ENCODE results near the gene VSIR.
A peak's percentile ranks its signal among the peaks of the same experiment; 100 is the strongest.

Gene VSIR

GRCh38 chr10:71739358-71739900 is 33.9 kb downstream of the VSIR start:
- peaks cover 9% of the 10 kb centered on the region for H3K9me3 Mint-ChIP-seq
- H3K27ac Mint-ChIP-seq: peak overlapping the region; percentile 73
- no peaks in the 10 kb centered on the region for H3K27me3 Mint-ChIP-seq
- no peak overlapping the region for H3K4me3 Mint-ChIP-seq
- peaks cover 99% of the 10 kb centered on the region for H3K4me1 Mint-ChIP-seq
- no peak for DNase-seq
- CTCF ChIA-PET: interaction anchor here (1.0 to 7.5 kb wide), 3 partner anchors 10 to 13 kb away, joined by 3 to 39 read pairs (median 3); no protein-coding TSS in a partner anchor
- peaks cover 14% of the 10 kb centered on the region for H3K36me3 Mint-ChIP-seq

- Mint-ChIP-seq H3K9me3 (peaks cover 7% of the 10 kb centered on the region), H3K27me3 (no peaks in the 10 kb centered on the region)
Measured at GRCh38 chr10:71737834-71738197, 35.5 kb downstream of the VSIR start.

GRCh38 chr10:71737001-71737833 is 36.1 kb downstream of the VSIR start:
- H3K27me3 Mint-ChIP-seq: no peaks in the 10 kb centered on the region
- DNase-seq: no peak
- peaks cover 12% of the 10 kb centered on the region for H3K36me3 Mint-ChIP-seq
- H3K4me1 Mint-ChIP-seq: peaks cover 98% of the 10 kb centered on the region
- peaks cover under 1% of the 10 kb centered on the region for H3K9me3 Mint-ChIP-seq
- H3K4me3 Mint-ChIP-seq: no peak overlapping the region
- CTCF ChIA-PET: interaction anchor here (1.0 to 7.5 kb wide), 6 partner anchors 9 to 43 kb away, joined by 3 to 39 read pairs (median 4); partner anchors contain the start of gene VSIR
- peak overlapping the region; percentile 93 for H3K27ac Mint-ChIP-seq

More at GRCh38 chr10:71737834-71738197, 35.5 kb downstream of the VSIR start:
- no peak for DNase-seq
- H3K4me1 Mint-ChIP-seq: peaks cover 98% of the 10 kb centered on the region
- H3K27ac Mint-ChIP-seq: peak overlapping the region; percentile 93
- CTCF ChIA-PET: interaction anchor here (1.0 to 7.5 kb wide), 4 partner anchors 11 to 35 kb away, joined by 4 to 39 read pairs (median 4); partner anchors contain the start of gene VSIR
- H3K36me3 Mint-ChIP-seq: peaks cover 14% of the 10 kb centered on the region
- no peak overlapping the region for H3K4me3 Mint-ChIP-seq

GRCh38 chr10:71736570-71736952 is 36.8 kb downstream of the VSIR start:
- H3K9me3 Mint-ChIP-seq: no peaks in the 10 kb centered on the region
- H3K27ac Mint-ChIP-seq: peak overlapping the region; percentile 93
- CTCF ChIA-PET: interaction anchor here (1.0 to 7.5 kb wide), 6 partner anchors 10 to 44 kb away, joined by 3 to 39 read pairs (median 4); partner anchors contain the start of gene VSIR
- H3K4me1 Mint-ChIP-seq: peaks cover 97% of the 10 kb centered on the region
- DNase-seq: no peak
- H3K27me3 Mint-ChIP-seq: no peaks in the 10 kb centered on the region
- H3K36me3 Mint-ChIP-seq: peaks cover 12% of the 10 kb centered on the region
- peak overlapping the region; percentile 1 for H3K4me3 Mint-ChIP-seq

GRCh38 chr10:71735709-71736569 is 37.4 kb downstream of the VSIR start:
- CTCF ChIA-PET: interaction anchor here (0.7 to 7.5 kb wide), 6 partner anchors 10 to 36 kb away, joined by 3 to 39 read pairs (median 4); no protein-coding TSS in a partner anchor
- no peaks in the 10 kb centered on the region for H3K9me3 Mint-ChIP-seq
- peak; percentile 79 for DNase-seq
- no peaks in the 10 kb centered on the region for H3K27me3 Mint-ChIP-seq
- peaks cover 12% of the 10 kb centered on the region for H3K36me3 Mint-ChIP-seq
- H3K4me3 Mint-ChIP-seq: peak overlapping the region; percentile 1
- peak overlapping the region; percentile 93 for H3K27ac Mint-ChIP-seq
- peaks cover 97% of the 10 kb centered on the region for H3K4me1 Mint-ChIP-seq

- CTCF ChIA-PET: interaction anchor here (0.7 to 1.8 kb wide), 5 partner anchors 12 to 37 kb away, joined by 3 to 4 read pairs (median 4); no protein-coding TSS in a partner anchor
- Mint-ChIP-seq H3K9me3 (no peaks in the 10 kb centered on the region), H3K36me3 (peaks cover 10% of the 10 kb centered on the region), H3K27me3 (no peaks in the 10 kb centered on the region), H3K27ac (peak overlapping the region; percentile 93), H3K4me3 (no peak overlapping the region), H3K4me1 (peaks cover 92% of the 10 kb centered on the region)
- DNase-seq: no peak
Measured at GRCh38 chr10:71734797-71735196, 38.5 kb downstream of the VSIR start.

GRCh38 chr10:71731791-71732190 is 41.5 kb downstream of the VSIR start:
- no peaks in the 10 kb centered on the region for H3K27me3 Mint-ChIP-seq
- H3K36me3 Mint-ChIP-seq: peaks cover 5% of the 10 kb centered on the region
- H3K27ac Mint-ChIP-seq: no peak overlapping the region
- no peak for DNase-seq
- no peaks in the 10 kb centered on the region for H3K9me3 Mint-ChIP-seq
- no peak overlapping the region for H3K4me3 Mint-ChIP-seq
- CTCF ChIA-PET: interaction anchor here (1.0 to 1.6 kb wide), 3 partner anchors 9 to 42 kb away, joined by 3 to 6 read pairs (median 4); partner anchors contain the start of gene VSIR
- peaks cover 91% of the 10 kb centered on the region for H3K4me1 Mint-ChIP-seq

- peaks cover 5% of the 10 kb centered on the region for H3K36me3 Mint-ChIP-seq
- no peaks in the 10 kb centered on the region for H3K27me3 Mint-ChIP-seq
- CTCF ChIA-PET: interaction anchor here (0.8 to 7.5 kb wide), 5 partner anchors 10 to 82 kb away, joined by 3 to 74 read pairs (median 3); partner anchors contain the start of gene VSIR
- no peak overlapping the region for H3K4me3 Mint-ChIP-seq
- H3K9me3 Mint-ChIP-seq: no peaks in the 10 kb centered on the region
- peaks cover 91% of the 10 kb centered on the region for H3K4me1 Mint-ChIP-seq
- peak overlapping the region; percentile 99 for H3K27ac Mint-ChIP-seq
- no peak for DNase-seq
Measured at GRCh38 chr10:71729161-71729636, 44.1 kb downstream of the VSIR start.

- Mint-ChIP-seq H3K9me3 (no peaks in the 10 kb centered on the region), H3K36me3 (peaks cover 2% of the 10 kb centered on the region), H3K4me3 (peak overlapping the region; percentile 36), H3K27ac (peak overlapping the region; percentile 99), H3K27me3 (no peaks in the 10 kb centered on the region), H3K4me1 (peaks cover 89% of the 10 kb centered on the region)
- CTCF ChIA-PET: interaction anchor here (1.0 to 7.5 kb wide), 8 partner anchors 11 to 343 kb away, joined by 3 to 74 read pairs (median 5); partner anchors contain the start of gene VSIR
- peak; percentile 78 for DNase-seq
Measured at GRCh38 chr10:71727738-71728737, 45.3 kb downstream of the VSIR start.

- CTCF ChIA-PET: interaction anchor here (1.0 to 7.5 kb wide), 12 partner anchors 12 to 342 kb away, joined by 3 to 74 read pairs (median 8); partner anchors contain the start of gene VSIR
- peak overlapping the region; percentile 99 for H3K27ac Mint-ChIP-seq
- no peaks in the 10 kb centered on the region for H3K9me3 Mint-ChIP-seq
- H3K27me3 Mint-ChIP-seq: no peaks in the 10 kb centered on the region
- DNase-seq: peak; percentile 64
- H3K4me3 Mint-ChIP-seq: peak overlapping the region; percentile 36
- peaks cover 87% of the 10 kb centered on the region for H3K4me1 Mint-ChIP-seq
- no peaks in the 10 kb centered on the region for H3K36me3 Mint-ChIP-seq
Measured at GRCh38 chr10:71727105-71727737, 46.1 kb downstream of the VSIR start.

- CTCF ChIA-PET: interaction anchor here (1.1 to 7.5 kb wide), 12 partner anchors 13 to 85 kb away, joined by 3 to 74 read pairs (median 10); partner anchors contain the start of gene VSIR
- peaks cover 83% of the 10 kb centered on the region for H3K4me1 Mint-ChIP-seq
Measured at GRCh38 chr10:71726580-71727104, 46.7 kb downstream of the VSIR start.

More at GRCh38 chr10:71726580-71727104, 46.7 kb downstream of the VSIR start:
- H3K27me3 Mint-ChIP-seq: peaks cover 3% of the 10 kb centered on the region
- no peaks in the 10 kb centered on the region for H3K36me3 Mint-ChIP-seq
- peak; percentile 64 for DNase-seq
- H3K4me3 Mint-ChIP-seq: peak overlapping the region; percentile 36
- no peaks in the 10 kb centered on the region for H3K9me3 Mint-ChIP-seq
- peak overlapping the region; percentile 99 for H3K27ac Mint-ChIP-seq
